HG02943 (cell line): ENCODE measurements around the gene RAD50.
"Not testable (repeated sequence)": the region's sequence is repeated elsewhere in the genome, so short reads cannot be mapped to it uniquely, and the experiment has no call there.

Source experiments
- ATAC-seq: cut with Tn5 transposase; IDR thresholded peaks from one replicate; pipeline ENCODE4 v1.9.1; 2021; ENCODE audit warnings: mild to moderate bottlenecking, low read depth, moderate library complexity; ENCODE audit not compliant: unreplicated experiment

The RAD50 gene

GRCh38 chr5:132556153-132556762, 519 bp upstream of the RAD50 start:
- no peak for ATAC-seq

DNA sequence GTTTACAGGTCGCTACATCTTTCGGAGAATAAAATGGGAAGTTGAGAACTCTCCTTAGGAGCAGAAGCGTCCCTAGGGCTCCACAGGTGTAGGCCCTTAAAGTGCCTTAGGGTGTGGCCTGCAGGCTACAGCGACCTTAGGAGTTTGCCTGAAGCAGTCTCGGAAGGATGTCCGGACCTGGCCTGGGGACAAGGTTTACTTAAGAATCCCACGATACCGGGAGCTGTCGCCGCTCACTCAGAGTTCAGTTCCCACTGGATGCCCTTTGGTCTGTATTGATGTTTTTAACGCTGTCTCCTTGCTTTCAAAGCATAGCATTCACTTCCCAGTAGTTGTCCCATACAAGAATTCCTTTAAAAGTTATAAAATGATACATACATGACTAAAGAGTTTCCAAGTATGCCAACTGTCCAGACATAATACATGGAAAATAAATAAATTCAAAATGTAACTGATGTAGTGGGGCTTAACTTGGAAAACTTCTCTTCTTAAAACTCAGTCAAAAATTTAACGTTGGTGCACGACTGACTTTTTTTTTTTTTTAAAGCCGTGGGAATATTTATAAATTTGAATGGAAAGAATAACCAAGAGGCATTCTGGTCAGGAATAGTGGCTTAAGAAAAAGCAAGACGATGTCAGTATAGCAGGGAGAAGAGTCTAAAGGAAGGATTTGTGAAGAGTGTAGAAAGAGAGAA, 848 bp downstream of the RAD50 start:
- ATAC-seq = peak; percentile 39

GRCh38 chr5:132559383-132560060, 2.7 kb downstream of the RAD50 start:
- ATAC-seq = no peak

GRCh38 chr5:132561601-132562000, 4.8 kb downstream of the RAD50 start:
- no peak for ATAC-seq

DNA sequence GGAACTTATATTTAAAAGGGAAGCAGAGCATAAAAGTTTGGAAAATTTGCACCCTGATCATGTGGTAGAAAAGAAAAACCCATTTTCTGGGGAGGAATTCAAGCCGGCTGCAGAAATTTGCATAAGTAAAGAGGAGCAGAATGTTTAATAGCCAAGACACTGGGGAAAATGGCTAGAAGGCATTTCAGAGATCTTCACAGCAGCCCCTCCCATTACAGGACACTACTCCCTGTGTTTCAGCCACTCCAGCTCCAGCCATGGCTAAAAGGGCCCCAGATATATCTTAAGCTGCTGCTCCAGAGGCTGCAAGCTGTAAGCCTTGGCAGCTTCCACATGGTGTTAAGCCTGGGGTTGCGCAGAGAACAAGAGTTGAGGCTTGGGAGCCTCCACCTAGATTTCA, 7.8 kb downstream of the RAD50 start:
- ATAC-seq = not testable (repeated sequence)

DNA sequence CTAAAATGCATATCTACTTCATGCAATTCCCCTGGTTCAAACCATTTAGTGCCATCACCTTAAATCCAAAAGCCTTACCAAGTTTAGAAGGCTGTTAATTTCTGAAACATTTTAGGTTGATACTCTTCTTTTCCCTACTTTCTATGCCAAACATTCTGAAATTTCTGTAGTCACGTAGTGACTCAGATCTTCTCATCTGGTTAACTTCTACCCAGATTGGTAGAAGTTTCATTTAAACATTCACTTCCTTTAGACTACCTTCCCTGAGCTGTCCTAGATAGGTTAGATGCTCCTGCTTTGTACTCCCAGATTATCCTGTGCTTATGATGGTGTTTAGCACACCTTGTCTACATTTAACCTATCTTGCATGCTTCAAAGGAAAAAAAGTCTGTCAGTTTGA, 9.9 kb downstream of the RAD50 start:
- no peak for ATAC-seq

GRCh38 chr5:132576123-132576522, 19.3 kb downstream of the RAD50 start:
- ATAC-seq = no peak

- not testable (repeated sequence) for ATAC-seq
These were observed 27.8 kb downstream of the RAD50 start for GRCh38 chr5:132584560-132584959.

DNA sequence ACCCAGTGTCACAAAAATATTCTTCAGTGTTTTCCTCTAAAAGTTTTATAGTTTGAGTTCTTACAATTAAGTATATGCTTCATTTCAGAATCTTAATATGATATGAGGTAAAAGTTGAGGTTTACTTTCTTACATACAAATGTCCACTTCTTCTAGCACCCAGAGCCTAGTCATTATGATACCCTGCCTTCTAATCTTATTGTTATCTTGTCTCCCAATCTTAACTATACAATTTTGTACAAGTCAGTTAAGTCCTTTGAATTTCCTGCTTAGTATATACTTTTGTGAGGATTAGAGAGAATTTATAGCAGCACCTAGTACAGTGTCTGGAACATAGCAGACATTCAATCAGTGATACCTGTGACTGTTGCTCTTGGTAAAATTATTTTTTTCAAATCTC, 29.3 kb downstream of the RAD50 start:
- ATAC-seq = no peak

DNA sequence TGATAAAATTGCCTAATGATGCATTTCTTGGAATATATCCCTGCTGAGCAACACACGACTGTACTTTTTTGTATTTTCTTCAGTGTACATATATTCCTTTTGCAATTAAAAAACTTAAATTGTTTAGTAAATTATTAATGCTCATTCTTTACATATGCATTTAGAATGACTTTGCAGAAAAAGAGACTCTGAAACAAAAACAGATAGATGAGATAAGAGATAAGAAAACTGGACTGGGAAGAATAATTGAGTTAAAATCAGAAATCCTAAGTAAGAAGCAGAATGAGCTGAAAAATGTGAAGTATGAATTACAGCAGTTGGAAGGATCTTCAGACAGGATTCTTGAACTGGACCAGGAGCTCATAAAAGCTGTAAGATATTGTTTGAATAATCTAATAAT, 32.7 kb downstream of the RAD50 start:
- no peak for ATAC-seq

DNA sequence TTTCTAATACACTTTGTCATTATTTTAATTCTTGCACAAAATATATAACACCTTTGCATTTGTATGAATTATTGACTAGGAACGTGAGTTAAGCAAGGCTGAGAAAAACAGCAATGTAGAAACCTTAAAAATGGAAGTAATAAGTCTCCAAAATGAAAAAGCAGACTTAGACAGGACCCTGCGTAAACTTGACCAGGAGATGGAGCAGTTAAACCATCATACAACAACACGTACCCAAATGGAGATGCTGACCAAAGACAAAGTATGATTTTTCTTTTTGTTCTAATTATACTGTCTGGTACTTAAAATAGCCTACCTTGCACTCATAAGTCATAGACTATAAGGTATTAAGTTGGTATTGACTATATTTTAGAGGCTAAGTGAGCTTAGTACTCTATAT, 34.4 kb downstream of the RAD50 start:
- ATAC-seq = no peak

DNA sequence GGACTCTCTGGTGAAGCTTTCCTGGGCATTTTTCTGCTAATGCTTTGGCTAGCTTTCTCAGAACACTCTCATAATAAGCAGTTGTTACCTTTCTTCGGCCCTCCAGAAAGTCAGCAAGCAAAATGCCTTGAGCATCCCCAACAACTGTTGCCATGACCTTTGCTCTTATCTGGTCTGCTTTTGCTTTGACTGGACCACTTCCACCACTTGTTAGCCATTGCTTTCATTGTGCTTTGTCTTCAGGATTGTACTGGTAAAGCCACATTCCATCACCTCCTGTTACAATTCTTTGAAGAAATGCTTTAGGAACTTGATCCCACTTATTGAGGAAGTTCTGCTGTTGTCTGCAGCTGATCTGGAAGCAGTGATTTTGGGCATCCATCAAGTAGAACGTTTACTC, 35.7 kb downstream of the RAD50 start:
- no peak for ATAC-seq

- ATAC-seq = no peak
These were observed 37.4 kb downstream of the RAD50 start for GRCh38 chr5:132594170-132594569.

- no peak for ATAC-seq
These were observed 38.8 kb downstream of the RAD50 start for GRCh38 chr5:132595624-132596023.

- no peak for ATAC-seq
These were observed 44.4 kb downstream of the RAD50 start for GRCh38 chr5:132601071-132601728.

DNA sequence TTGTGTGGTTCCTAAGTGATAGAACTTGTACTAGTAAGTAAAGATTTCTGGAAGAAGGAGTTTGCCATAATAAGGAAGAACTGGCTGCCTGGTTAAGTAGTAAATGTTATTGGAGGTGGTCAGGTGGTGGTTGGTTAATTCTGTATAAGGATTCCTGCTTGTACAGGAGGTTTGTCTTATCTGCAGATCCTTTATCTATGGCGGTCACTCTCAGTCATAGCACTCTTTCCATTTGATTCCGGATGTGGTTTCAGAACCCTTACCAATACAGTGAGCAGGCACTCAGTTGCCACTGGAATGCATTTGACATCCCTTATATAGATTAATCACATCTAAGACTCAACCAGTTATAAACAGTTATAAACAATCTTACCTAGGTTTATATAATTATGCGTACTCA, 50.3 kb downstream of the RAD50 start:
- no peak for ATAC-seq

GRCh38 chr5:132608107-132608506, 51.3 kb downstream of the RAD50 start:
- ATAC-seq = no peak

DNA sequence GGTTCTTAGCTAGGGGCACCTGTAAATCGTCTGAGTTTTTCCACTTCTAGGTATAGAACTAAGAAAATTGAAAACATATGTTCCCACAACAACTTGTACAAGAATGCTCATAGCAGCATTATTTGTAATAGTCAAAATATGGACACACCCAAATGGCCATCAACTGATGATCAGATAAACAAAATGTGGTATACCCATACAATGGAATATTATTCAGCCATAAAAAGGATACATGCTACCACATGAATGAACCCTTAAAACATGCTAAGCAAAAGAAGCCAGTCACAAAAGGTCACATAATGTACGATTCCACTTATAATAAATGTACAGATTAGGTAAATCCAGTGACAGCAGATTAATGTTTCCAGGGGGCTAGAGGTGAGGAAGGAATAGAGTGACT, 55.2 kb downstream of the RAD50 start:
- no peak for ATAC-seq

- no peak for ATAC-seq
These were observed 56.1 kb downstream of the RAD50 start for GRCh38 chr5:132612846-132613245.

DNA sequence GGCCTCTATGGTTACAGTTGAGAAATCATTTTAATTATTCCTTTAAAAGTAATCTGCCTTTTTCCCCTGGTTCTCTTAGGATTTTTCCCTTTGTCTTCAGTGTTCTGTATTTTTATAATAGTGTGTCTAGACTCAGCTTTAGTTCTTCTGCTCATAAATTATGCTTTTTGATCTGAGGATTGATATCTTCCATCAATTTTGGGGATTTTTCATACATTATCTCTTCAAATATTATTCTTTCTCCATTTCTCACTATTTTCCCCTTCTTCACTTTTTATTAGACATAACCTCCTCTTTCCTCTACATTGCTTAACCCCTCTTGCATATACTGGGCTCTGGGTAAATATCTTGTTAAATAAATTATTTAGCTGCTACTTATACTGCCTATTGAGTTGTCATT, 64.9 kb downstream of the RAD50 start:
- no peak for ATAC-seq

GRCh38 chr5:132622608-132623007, 65.8 kb downstream of the RAD50 start:
- ATAC-seq = no peak
